PFSK-1 (cell line): ENCODE results near the gene INSR.
A peak's percentile ranks its signal among the peaks of the same experiment; 100 is the strongest.

Experiments used
- FOXP2 ChIP-seq: optimal IDR thresholded peaks from 2 replicates; pipeline ENCODE3; 2011; ENCODE audit warnings: borderline replicate concordance, control low read depth, inconsistent platforms; ENCODE audit not compliant: insufficient read depth; ENCODE audit errors: extremely low read length, extremely low read depth
- POLR2AphosphoS5 ChIP-seq: IDR thresholded peaks from 2 replicates; pipeline ENCODE4 v1.6.1; 2012; ENCODE audit warnings: low read depth, mild to moderate bottlenecking, control low read depth, low read length, moderate library complexity
- REST ChIP-seq, 2 experiments: IDR thresholded peaks; 2 replicates each; pipeline versions ENCODE4 v1.6.1 to v1.8.0; 2011 to 2012; ENCODE audit warnings: low read depth in 2 of 2, low read length in 2 of 2, control low read depth in 1 of 2, inconsistent platforms in 1 of 2, mild to moderate bottlenecking in 1 of 2, moderate library complexity in 1 of 2; ENCODE audit not compliant: insufficient read depth in 1 of 2
- SIN3A ChIP-seq: IDR thresholded peaks from 2 replicates; pipeline ENCODE4 v1.6.1; 2012; ENCODE audit warnings: mild to moderate bottlenecking, low read length, moderate library complexity, borderline replicate concordance; ENCODE audit not compliant: insufficient read depth
- TAF1 ChIP-seq: IDR thresholded peaks from 2 replicates; pipeline ENCODE4 v1.6.1; 2012; ENCODE audit warnings: low read length, control low read depth, borderline replicate concordance; ENCODE audit not compliant: insufficient read depth

Gene INSR

DNA sequence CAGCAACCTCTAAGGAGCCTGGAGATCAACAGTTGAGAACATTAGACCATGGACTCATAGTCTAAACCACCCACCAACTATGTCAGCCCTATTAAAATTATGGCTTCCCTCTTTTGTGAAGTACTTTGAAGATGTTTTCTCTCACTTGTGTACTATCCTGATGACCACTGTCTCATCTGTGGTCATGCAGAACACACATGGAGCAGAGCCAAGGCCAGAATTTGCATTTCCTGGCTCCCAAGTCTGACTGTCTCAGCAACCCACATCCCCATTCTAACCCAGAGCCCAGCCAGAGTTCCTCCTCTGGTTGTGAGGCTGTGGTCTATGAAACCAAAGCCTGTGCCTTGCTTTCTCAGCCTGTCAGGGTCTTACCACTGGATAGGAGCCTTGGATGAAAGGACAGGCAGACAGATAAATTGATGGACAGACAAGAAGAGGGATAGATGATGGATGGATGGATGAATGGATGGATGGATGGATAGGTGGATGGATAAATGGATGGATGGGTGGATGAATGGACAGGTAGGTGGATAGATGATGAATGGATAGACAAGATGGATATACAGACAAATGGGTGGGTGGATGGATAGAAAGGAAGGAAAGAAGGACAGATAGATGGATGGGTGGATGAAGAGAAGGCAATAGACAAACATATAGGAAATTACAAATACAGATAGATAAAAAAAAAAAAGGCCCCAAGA, 189.3 kb downstream of the INSR start:
- TF ChIP-seq REST (IDR thresholded peaks at IDR 0.05; ENCODE audit: insufficient read depth in 1 of 2, low read depth in 2 of 2, low read length in 2 of 2) (no peak), FOXP2 (no peak), POLR2AphosphoS5 (no peak), SIN3A (no peak), TAF1 (no peak)

DNA sequence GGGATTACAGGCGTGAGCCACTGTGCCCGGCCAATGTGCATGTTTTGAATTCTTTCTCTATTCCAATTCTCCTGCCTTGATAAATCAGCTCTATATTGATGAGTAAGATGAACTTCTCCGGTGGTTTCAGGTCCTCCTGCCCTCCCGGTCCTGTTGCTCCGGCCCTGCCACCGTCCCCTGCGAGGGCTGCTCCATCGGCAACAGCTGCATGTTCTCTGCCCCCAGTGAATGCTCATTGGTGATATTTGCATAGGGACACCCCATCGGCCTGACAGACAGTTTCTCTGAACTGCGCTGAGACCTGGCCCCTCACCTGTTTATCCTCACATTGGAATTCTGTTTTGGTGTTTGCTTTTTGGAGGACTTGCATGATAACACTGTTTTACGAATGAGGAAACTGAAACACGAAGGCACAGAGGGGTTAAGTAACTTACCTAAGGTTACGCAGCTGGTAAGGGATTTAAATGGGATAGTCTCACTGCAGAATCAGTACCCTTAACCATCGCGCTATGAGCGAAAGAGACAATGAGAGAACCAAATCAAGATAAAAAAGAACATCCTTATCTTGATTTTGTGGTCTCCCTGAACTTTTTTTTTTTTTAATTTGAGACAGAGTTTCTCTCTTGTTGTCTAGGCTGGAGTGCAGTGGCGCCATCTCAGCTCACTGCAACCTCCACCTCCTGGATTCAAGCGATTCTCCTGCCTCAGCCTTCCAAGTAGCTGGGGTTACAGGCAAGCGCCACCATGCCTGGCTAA, 192.5 kb downstream of the INSR start:
- TF ChIP-seq REST (IDR thresholded peaks at IDR 0.05; ENCODE audit: insufficient read depth in 1 of 2, low read depth in 2 of 2, low read length in 2 of 2) (no peak), TAF1 (no peak), SIN3A (no peak), POLR2AphosphoS5 (no peak), FOXP2 (no peak)

DNA sequence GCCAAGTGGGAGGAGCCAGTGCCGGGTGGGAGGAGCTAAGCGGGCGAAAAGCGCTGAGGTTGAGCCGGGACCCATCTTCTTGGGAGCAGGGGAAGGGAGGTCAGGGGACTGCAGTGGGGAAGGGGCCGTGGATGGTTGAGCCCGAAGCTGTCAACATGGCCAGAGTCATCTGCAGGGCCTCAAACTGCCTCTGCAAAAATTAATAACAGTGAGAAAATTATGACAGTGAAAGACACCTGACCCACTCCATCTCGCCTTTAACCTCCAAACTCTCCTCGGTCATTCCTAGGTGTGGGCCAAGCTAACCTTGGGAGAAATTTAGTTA, 194.7 kb downstream of the INSR start:
- no peak for TF ChIP-seq POLR2AphosphoS5
- TF ChIP-seq REST (IDR thresholded peaks at IDR 0.05; ENCODE audit: insufficient read depth in 1 of 2, low read depth in 2 of 2, low read length in 2 of 2), result no peak
- TF ChIP-seq FOXP2, result no peak
- no peak for TF ChIP-seq SIN3A
- no peak for TF ChIP-seq TAF1

- TF ChIP-seq POLR2AphosphoS5 (peak; percentile 76), TAF1 (peak; percentile 46; the same call in 1 of the 2 replicates), FOXP2 (no peak)
Measured at GRCh38 chr19:7098701-7099596, 195.3 kb downstream of the INSR start.

DNA sequence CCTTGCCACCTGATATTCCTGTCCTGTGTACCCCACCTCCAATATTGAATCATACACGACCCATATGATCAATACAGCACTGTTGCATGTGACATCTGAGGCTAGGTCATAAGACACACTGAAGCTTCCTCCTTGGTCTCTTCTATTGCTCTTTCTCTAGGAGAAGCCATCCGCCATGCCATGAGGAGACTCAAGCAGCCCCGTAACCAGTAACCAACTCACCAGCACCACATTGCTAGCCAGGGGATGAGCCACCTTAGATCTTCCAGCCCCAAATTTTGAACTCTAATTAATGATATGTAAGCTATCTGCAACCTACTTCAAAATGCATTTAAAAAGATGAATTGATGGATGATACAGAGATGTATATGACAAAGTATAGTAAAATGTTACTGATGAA, 196.1 kb downstream of the INSR start:
- no peak for TF ChIP-seq REST (IDR thresholded peaks at IDR 0.05; ENCODE audit: insufficient read depth in 1 of 2, low read depth in 2 of 2, low read length in 2 of 2)
- TF ChIP-seq SIN3A, result no peak
- TF ChIP-seq FOXP2, result no peak
- TF ChIP-seq POLR2AphosphoS5, result no peak
- no peak for TF ChIP-seq TAF1
